Left lung (tissue), 10 donors: ENCODE results near the gene ELF4. TPM values are rescaled to one million over a fixed set of nuclear protein-coding genes. Genes with fewer than 3 reads are reported as not detected.

ENCODE experiments used
- ATAC-seq: fragments of 200-7000 bp; cut with Tn5 transposase; one replicate; pipeline ENCODE4 v1.9.1; 2020; ENCODE audit warnings: moderate library complexity
- DNase-seq, 4 donors: peaks; one replicate each; pipeline ENCODE4 v3.0.0-alpha.2; 2013 to 2020
- H3K27ac ChIP-seq, 2 donors: fragments of 200-600 bp; sonication (generic) in 1 of 2; one replicate each; pipeline versions ENCODE4 v1.5.0 to v1.8.0; 2020 to 2021
- H3K27me3 ChIP-seq, 2 donors: fragments of 200-600 bp; sonication (generic) in 1 of 2; one replicate each; pipeline versions ENCODE4 v1.5.0 to v1.8.0; 2020 to 2021
- H3K36me3 ChIP-seq, 2 donors: fragments of 200-600 bp; sonication (generic) in 1 of 2; one replicate each; pipeline versions ENCODE4 v1.5.0 to v1.8.0; 2020 to 2021
- H3K4me1 ChIP-seq, 2 donors: fragments of 200-600 bp; one replicate each; pipeline ENCODE4 v1.8.0; 2021
- H3K4me3 ChIP-seq, 2 donors: fragments of 200-600 bp; sonication (generic) in 1 of 2; one replicate each; pipeline versions ENCODE4 v1.5.0 to v1.8.0; 2020 to 2021; ENCODE audit warnings: mild to moderate bottlenecking in 1 of 2
- H3K9me3 ChIP-seq, 2 donors: fragments of 200-600 bp; sonication (generic) in 1 of 2; one replicate each; pipeline versions ENCODE4 v1.5.0 to v1.8.0; 2020 to 2021
- intact Hi-C, 2 donors: fragments of 100-400 bp; cut with DNase I; formaldehyde crosslinking; loops; one replicate each; pipeline versions ENCODE4 v1.11.2 to v1.14.2; 2022
- polyA plus RNA-seq, 6 donors: library from polyadenylated mRNA; unstranded; fragments of 120-200 nt; gene quantifications; one replicate each; pipeline ENCODE4 v1.2.1, GENCODE V29; 2013; ENCODE audit not compliant: insufficient read length in 6 of 6
- total RNA-seq, 2 donors: library from RNA; stranded (reverse); fragmentation: NEBNext Ultra II Directional; extraction: Animal tissue kit (Norgen Biotek cat#: 25700); gene quantifications; one replicate each; pipeline ENCODE4 v1.2.1, GENCODE V29; 2021
- TF ChIP-seq, protein P1 (sequence below), 2 donors: fragments of 200-600 bp; sonication (generic) in 1 of 2; IDR thresholded peaks; one replicate each; pipeline versions ENCODE4 v1.5.0 to v1.8.0; 2021; ENCODE audit warnings: antibody characterized with exemption in 2 of 2
- donor health status: DM: no; HTN: yes; CAD: no.
- donor health status: DM: no; HTN: no; CAD: no.

ELF4 gene
- total and polyA plus RNA-seq, 8 donors = 10.1 to 23.9 (median 12.8) TPM

DNA sequence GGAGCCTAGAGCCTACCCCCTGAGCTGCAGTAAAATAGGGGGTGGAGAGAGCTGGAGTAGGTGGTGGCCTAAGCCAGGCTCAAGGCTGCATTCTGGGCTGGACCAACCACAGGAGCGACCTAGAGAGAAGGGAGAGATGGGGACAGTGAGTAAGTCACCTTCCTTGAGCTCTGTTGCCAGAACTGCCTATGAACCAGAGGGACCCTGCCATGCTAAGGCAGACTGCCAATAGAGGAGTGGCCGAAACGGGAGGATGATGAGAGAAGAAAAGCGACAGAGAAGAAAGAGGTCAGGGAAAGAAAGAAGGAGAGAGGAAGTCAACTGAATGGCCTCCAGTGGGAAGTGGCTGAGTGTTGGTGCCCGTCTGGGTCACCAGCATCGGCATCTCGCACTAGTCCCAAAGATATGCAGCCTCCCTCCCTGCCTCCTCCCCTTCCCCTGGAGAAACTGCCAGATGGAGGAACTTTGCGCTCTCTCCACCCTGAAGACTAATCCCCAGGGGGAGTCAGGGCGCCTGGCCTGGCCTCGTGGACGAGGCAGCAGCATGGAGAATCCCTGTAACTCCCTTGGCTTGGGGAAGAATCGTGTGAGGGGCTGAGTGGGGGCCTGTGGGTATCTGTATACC, 28.8 kb downstream of the ELF4 start:
- H3K27ac ChIP-seq = peak overlapping the region; percentile 19 to 72
- intact Hi-C loops = no loop called here
- H3K9me3 ChIP-seq = no peaks in the 10 kb centered on the region
- TF ChIP-seq, protein P1, sequence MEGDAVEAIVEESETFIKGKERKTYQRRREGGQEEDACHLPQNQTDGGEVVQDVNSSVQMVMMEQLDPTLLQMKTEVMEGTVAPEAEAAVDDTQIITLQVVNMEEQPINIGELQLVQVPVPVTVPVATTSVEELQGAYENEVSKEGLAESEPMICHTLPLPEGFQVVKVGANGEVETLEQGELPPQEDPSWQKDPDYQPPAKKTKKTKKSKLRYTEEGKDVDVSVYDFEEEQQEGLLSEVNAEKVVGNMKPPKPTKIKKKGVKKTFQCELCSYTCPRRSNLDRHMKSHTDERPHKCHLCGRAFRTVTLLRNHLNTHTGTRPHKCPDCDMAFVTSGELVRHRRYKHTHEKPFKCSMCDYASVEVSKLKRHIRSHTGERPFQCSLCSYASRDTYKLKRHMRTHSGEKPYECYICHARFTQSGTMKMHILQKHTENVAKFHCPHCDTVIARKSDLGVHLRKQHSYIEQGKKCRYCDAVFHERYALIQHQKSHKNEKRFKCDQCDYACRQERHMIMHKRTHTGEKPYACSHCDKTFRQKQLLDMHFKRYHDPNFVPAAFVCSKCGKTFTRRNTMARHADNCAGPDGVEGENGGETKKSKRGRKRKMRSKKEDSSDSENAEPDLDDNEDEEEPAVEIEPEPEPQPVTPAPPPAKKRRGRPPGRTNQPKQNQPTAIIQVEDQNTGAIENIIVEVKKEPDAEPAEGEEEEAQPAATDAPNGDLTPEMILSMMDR (IDR thresholded peaks at IDR 0.05) = no peak
- ATAC-seq = no peak
- H3K27me3 ChIP-seq = no peaks in the 10 kb centered on the region
- H3K4me3 ChIP-seq = no peak overlapping the region
- H3K36me3 ChIP-seq = no peaks in the 10 kb centered on the region
- H3K4me1 ChIP-seq = peaks cover 0 to 55% of the 10 kb centered on the region in 2 donors
- DNase-seq = no peak

- H3K27ac ChIP-seq = peak overlapping the region in 1 of 2 donors; percentile 72
- no peaks in the 10 kb centered on the region for H3K9me3 ChIP-seq
- TF ChIP-seq, protein P1 (IDR thresholded peaks at IDR 0.05) = no peak
- H3K27me3 ChIP-seq = no peaks in the 10 kb centered on the region
- DNase-seq (no peak), ATAC-seq (no peak)
- intact Hi-C loops = no loop called here
- H3K36me3 ChIP-seq = no peaks in the 10 kb centered on the region
- H3K4me1 ChIP-seq = peaks cover 0 to 48% of the 10 kb centered on the region in 2 donors
- no peak overlapping the region for H3K4me3 ChIP-seq
These were observed 29.4 kb downstream of the ELF4 start for GRCh38 chrX:130080791-130081367.

GRCh38 chrX:130079824-130080406, 30.4 kb downstream of the ELF4 start:
- intact Hi-C loops = loop anchor here in 1 of 2 donors (10.0 kb wide), 1 partner anchor 95 kb away; the partner anchor contains the start of gene RAB33A
- no peaks in the 10 kb centered on the region for H3K36me3 ChIP-seq
- H3K27me3 ChIP-seq = no peaks in the 10 kb centered on the region
- no peak overlapping the region for H3K4me3 ChIP-seq
- ATAC-seq (peak; percentile 66), DNase-seq (peak in 2 of 4 donors; percentile 35 to 65)
- TF ChIP-seq, protein P1 (IDR thresholded peaks at IDR 0.05) = peak; percentile 59 to 74
- H3K4me1 ChIP-seq = peaks cover 0 to 38% of the 10 kb centered on the region in 2 donors
- no peaks in the 10 kb centered on the region for H3K9me3 ChIP-seq
- H3K27ac ChIP-seq = no peak overlapping the region

- intact Hi-C loops = loop anchor here in 1 of 2 donors (10.0 kb wide), 1 partner anchor 99 kb away; the partner anchor contains the start of gene RAB33A
- Histone ChIP-seq H3K27me3 (no peaks in the 10 kb centered on the region), H3K36me3 (peaks cover 0 to 37% of the 10 kb centered on the region in 2 donors), H3K4me3 (no peak overlapping the region), H3K27ac (no peak overlapping the region), H3K4me1 (peaks cover 0 to 3% of the 10 kb centered on the region in 2 donors), H3K9me3 (no peaks in the 10 kb centered on the region)
- DNase-seq (no peak), ATAC-seq (no peak)
- TF ChIP-seq, protein P1 (IDR thresholded peaks at IDR 0.05) = no peak
These were observed 34.5 kb downstream of the ELF4 start for GRCh38 chrX:130075777-130076176.

- peaks cover 0 to 71% of the 10 kb centered on the region in 2 donors for H3K36me3 ChIP-seq
- no peaks in the 10 kb centered on the region for H3K9me3 ChIP-seq
- H3K4me1 ChIP-seq = no peaks in the 10 kb centered on the region
- intact Hi-C loops = loop anchor here in 1 of 2 donors (10.0 kb wide), 1 partner anchor 102 kb away; the partner anchor contains the start of gene RAB33A
- TF ChIP-seq, protein P1 (IDR thresholded peaks at IDR 0.05) = no peak
- DNase-seq (no peak), ATAC-seq (no peak)
- H3K4me3 ChIP-seq = no peak overlapping the region
- no peaks in the 10 kb centered on the region for H3K27me3 ChIP-seq
- no peak overlapping the region for H3K27ac ChIP-seq
These were observed 38.0 kb downstream of the ELF4 start for GRCh38 chrX:130072345-130072740.
